AG04450 (cell line): ENCODE results near the gene HOXA3. TPM values are rescaled to one million over a fixed set of nuclear protein-coding genes. Genes with fewer than 3 reads are reported as not detected.

Source experiments
- CTCF ChIA-PET: fragments of 300-600, 350-600 bp; formaldehyde crosslinking; extraction: SDS; loops from one replicate; lab custom pipeline; 2022; ENCODE audit warnings: antibody characterized with exemption, inconsistent platforms; lab: Charles Lee
- POLR2A ChIA-PET: fragments of 350-600 bp; formaldehyde crosslinking; extraction: SDS; loops from one replicate; lab custom pipeline; 2021; ENCODE audit warnings: antibody characterized with exemption, inconsistent platforms; lab: Yijun Ruan, JAX
- DNase-seq: peaks from one replicate; pipeline ENCODE4 v3.0.0-alpha.2; 2011; ENCODE audit warnings: low read depth, low spot score
- H3K27ac ChIP-seq: one replicate; pipeline ENCODE4 v1.5.1; 2012; ENCODE audit warnings: low read depth, low read length, control low read depth
- H3K27me3 ChIP-seq: one replicate; pipeline ENCODE4 v1.6.0; 2012; ENCODE audit warnings: low read length; ENCODE audit not compliant: control insufficient read depth, insufficient read depth
- H3K4me3 ChIP-seq: 2 replicates; pipeline ENCODE4 v1.5.1; 2011; ENCODE audit warnings: mild to moderate bottlenecking, low read depth, low read length, control low read depth
- H3K9me3 ChIP-seq: 2 replicates; pipeline ENCODE4 v1.5.1; 2012; ENCODE audit warnings: low read length; ENCODE audit not compliant: control insufficient read depth, insufficient read depth
- CTCF ChIP-seq: IDR thresholded peaks from 2 replicates; pipeline ENCODE4 v1.5.1; 2011; ENCODE audit warnings: low read depth, low read length, control low read depth, inconsistent platforms
- polyA plus RNA-seq: library from polyadenylated mRNA; depleted of rRNA; stranded (reverse); fragments of >200 nt; gene quantifications from 2 replicates; pipeline ENCODE4 v1.2.3, GENCODE V29; 2011

The HOXA3 gene
- polyA plus RNA-seq, 1 experiment: 1.6 TPM

GRCh38 chr7:27132978-27133377 lies 19.4 kb downstream of the HOXA3 start:
- no peaks in the 10 kb centered on the region for H3K9me3 ChIP-seq
- no peak for TF ChIP-seq CTCF
- no peak overlapping the region for H3K27ac ChIP-seq
- no peak for DNase-seq
- H3K4me3 ChIP-seq: no peak overlapping the region
- no peaks in the 10 kb centered on the region for H3K27me3 ChIP-seq
- ChIA-PET CTCF (no interaction called here), POLR2A (no interaction called here)

DNA sequence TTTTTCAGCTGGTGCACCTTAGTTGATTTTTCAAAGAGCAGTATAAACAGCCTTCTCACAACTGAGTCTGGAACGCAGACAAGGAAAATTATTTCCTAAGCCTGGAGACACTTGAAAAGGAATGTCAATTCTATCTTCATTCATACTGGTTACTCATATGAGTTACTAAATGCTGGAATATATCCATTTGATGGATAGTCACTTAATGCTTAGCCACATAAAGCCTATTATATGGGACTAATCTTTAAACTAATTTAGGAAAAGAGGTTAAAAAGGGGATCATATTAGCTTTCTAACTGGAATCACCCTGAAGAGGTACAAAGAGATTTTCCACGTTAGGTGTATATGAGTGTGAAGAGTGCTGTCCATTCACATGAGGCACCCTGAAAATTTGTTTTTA lies 20.2 kb downstream of the HOXA3 start:
- POLR2A ChIA-PET: interaction anchor here (1.7 to 1.8 kb wide), 2 partner anchors 11 to 14 kb away, joined by 4 read pairs; partner anchors contain the start of gene HOXA5
- Histone ChIP-seq H3K27me3 (no peaks in the 10 kb centered on the region), H3K9me3 (no peaks in the 10 kb centered on the region), H3K27ac (no peak overlapping the region), H3K4me3 (no peak overlapping the region)
- DNase-seq: no peak
- CTCF ChIA-PET: interaction anchor here (0.9 to 3.4 kb wide), 4 partner anchors 11 to 464 kb away, joined by 3 to 18 read pairs (median 6); partner anchors contain the start of gene HOXA5
- no peak for TF ChIP-seq CTCF

GRCh38 chr7:27131390-27131819 lies 21.0 kb downstream of the HOXA3 start:
- Histone ChIP-seq H3K4me3 (peak overlapping the region; percentile 68), H3K27ac (no peak overlapping the region), H3K27me3 (no peaks in the 10 kb centered on the region), H3K9me3 (no peaks in the 10 kb centered on the region)
- no peak for TF ChIP-seq CTCF
- POLR2A ChIA-PET: interaction anchor here (0.8 to 1.8 kb wide), 7 partner anchors 10 to 1435 kb away, joined by 3 to 9 read pairs (median 4); partner anchors contain the start of gene HOXA5
- CTCF ChIA-PET: interaction anchor here (0.9 to 3.4 kb wide), 8 partner anchors 10 to 464 kb away, joined by 3 to 18 read pairs (median 4); partner anchors contain the start of gene HOXA5
- DNase-seq: no peak

GRCh38 chr7:27130540-27131389 lies 21.6 kb downstream of the HOXA3 start, which contains the start of gene HOXA4:
Gene HOXA4 (minus strand): TSS chr7:27130757. CDS start chr7:27130733, 24 bp downstream.
- Histone ChIP-seq H3K27ac (peak within 1 kb of the TSS; percentile 33), H3K4me3 (peak within 1 kb of the TSS; percentile 68), H3K27me3 (no peaks in the 10 kb centered on the region), H3K9me3 (no peaks in the 10 kb centered on the region)
- no peak for DNase-seq
- ChIA-PET CTCF (interaction anchor here (1.0 to 3.4 kb wide), 9 partner anchors 10 to 463 kb away, joined by 3 to 18 read pairs (median 4); partner anchors contain the start of gene HOXA5), POLR2A (interaction anchor here (0.8 to 1.8 kb wide), 7 partner anchors 10 to 1436 kb away, joined by 3 to 9 read pairs (median 4); partner anchors contain the start of gene HOXA5)
- TF ChIP-seq CTCF: no peak
